HG03139 (cell line): ENCODE data around the gene STC2.

Source experiments
- ATAC-seq: cut with Tn5 transposase; IDR thresholded peaks from one replicate; pipeline ENCODE4 v1.9.1; 2021; ENCODE audit not compliant: unreplicated experiment

STC2 gene

GRCh38 chr5:173268750-173269432, 59.3 kb downstream of the STC2 start:
- ATAC-seq = no peak

- ATAC-seq = no peak
Observed at GRCh38 chr5:173265433-173265832, 62.8 kb downstream of the STC2 start.
